T-cell (primary cell): ENCODE measurements around the gene IQSEC3. TPM values are rescaled to one million over a fixed set of nuclear protein-coding genes. Genes with fewer than 3 reads are reported as not detected.

ENCODE experiments used
- ATAC-seq, 4 experiments: fragments of 200-7000 bp in 3 of 4; fragments of 150-1000 bp in 1 of 4; cut with Tn5 transposase; replicated peaks in 1 of 4; 1 replicate in 3 of 4; 2 replicates in 1 of 4; pipeline ENCODE4 v1.10.0; 2021; ENCODE audit warnings: moderate library complexity in 3 of 4, mild to moderate bottlenecking in 2 of 4, moderate number of reproducible peaks in 1 of 4
- CTCF ChIA-PET, 2 donors: fragments of 300-600 bp; sonication (Branson Sonifier 250); formaldehyde crosslinking; loops; one replicate each; lab custom pipeline; 2022; ENCODE audit warnings: antibody characterized with exemption in 2 of 2; lab: Charles Lee
- POLR2A ChIA-PET, 2 donors: fragments of 300-600 bp; sonication (Branson Sonifier 250); formaldehyde crosslinking; loops; one replicate each; lab custom pipeline; 2022; ENCODE audit warnings: antibody characterized with exemption in 2 of 2; lab: Charles Lee
- DNase-seq, 35 experiments: peaks; one replicate each; pipeline versions ENCODE4 v3.0.0 to v3.0.0-alpha.2; 2013 to 2023
- H3K27ac ChIP-seq: one replicate; pipeline ENCODE4 v1.5.1; 2013; ENCODE audit warnings: low read length
- H3K27me3 ChIP-seq, 2 experiments: replicated peaks in 1 of 2; 1 replicate in 1 of 2; 2 replicates in 1 of 2; pipeline versions ENCODE4 v1.6.1 to v1.7.0; 2013; ENCODE audit warnings: low read length in 1 of 2, mixed read lengths in 1 of 2; ENCODE audit not compliant: control insufficient read depth in 2 of 2, insufficient read depth in 2 of 2; ENCODE audit errors: extremely low read depth in 1 of 2
- H3K36me3 ChIP-seq, 2 donors: 1 replicate in 1 of 2; 2 replicates in 1 of 2; pipeline versions ENCODE4 v1.6.1 to v1.7.0; 2013; ENCODE audit warnings: low read length in 1 of 2; ENCODE audit not compliant: control insufficient read depth in 2 of 2, insufficient read depth in 1 of 2; ENCODE audit errors: extremely low read depth in 1 of 2
- H3K4me1 ChIP-seq, 2 experiments: 1 replicate in 1 of 2; 2 replicates in 1 of 2; pipeline versions ENCODE4 v1.6.1 to v1.7.0; 2013; ENCODE audit warnings: low read length in 2 of 2, mixed read lengths in 1 of 2; ENCODE audit not compliant: insufficient read depth in 2 of 2, control insufficient read depth in 1 of 2; ENCODE audit errors: extremely low read depth in 1 of 2
- H3K4me3 ChIP-seq, 2 donors: 1 replicate in 1 of 2; 2 replicates in 1 of 2; pipeline versions ENCODE4 v1.5.1 to v1.7.0; 2013; ENCODE audit warnings: mild to moderate bottlenecking in 2 of 2, low read length in 1 of 2, moderate library complexity in 1 of 2; ENCODE audit not compliant: control insufficient read depth in 1 of 2; ENCODE audit errors: extremely low read depth in 1 of 2
- H3K9me3 ChIP-seq: 2 replicates; pipeline ENCODE4 v1.7.0; 2013
- H3K27ac Mint-ChIP-seq, 2 donors: one replicate each; pipeline ENCODE4 v1.8.0; 2020 to 2021; ENCODE audit warnings: mild to moderate bottlenecking in 2 of 2, mixed read lengths in 2 of 2
- H3K27me3 Mint-ChIP-seq, 2 donors: one replicate each; pipeline ENCODE4 v1.8.0; 2021 to 2022; ENCODE audit warnings: mixed read lengths in 2 of 2
- H3K36me3 Mint-ChIP-seq: one replicate; pipeline ENCODE4 v1.8.0; 2021; ENCODE audit warnings: mixed read lengths
- H3K4me1 Mint-ChIP-seq, 3 donors: one replicate each; pipeline ENCODE4 v1.8.0; 2020 to 2022; ENCODE audit warnings: mixed read lengths in 3 of 3, mild to moderate bottlenecking in 1 of 3
- H3K4me3 Mint-ChIP-seq, 3 donors: one replicate each; pipeline ENCODE4 v1.8.0; 2020 to 2022; ENCODE audit warnings: mild to moderate bottlenecking in 3 of 3, mixed read lengths in 3 of 3, moderate library complexity in 3 of 3
- H3K9me3 Mint-ChIP-seq, 3 donors: one replicate each; pipeline ENCODE4 v1.8.0; 2020 to 2022; ENCODE audit warnings: mixed read lengths in 3 of 3
- WGBS: methylation state at CpG from one replicate; pipeline ENCODE4 v1.1.5; 2013; ENCODE audit warnings: missing lambda C conversion rate; ENCODE audit not compliant: insufficient coverage; 5-methylcytosine and 5-hydroxymethylcytosine counted together
- total RNA-seq, 35 experiments: library from RNA in 6 of 35; stranded (reverse) in 6 of 35; fragments of 120-200 nt in 1 of 35; gene quantifications; one replicate each; pipeline versions ENCODE4 v1.2.1 to v1.2.4 and lab custom pipeline; 2013 to 2026

IQSEC3 gene
- total RNA-seq, 5 donors from 2014 or later (not counting 1 experiment from before 2014, with no cell fraction given) = 0.30 to 7.3 (median 2.9) TPM

DNA sequence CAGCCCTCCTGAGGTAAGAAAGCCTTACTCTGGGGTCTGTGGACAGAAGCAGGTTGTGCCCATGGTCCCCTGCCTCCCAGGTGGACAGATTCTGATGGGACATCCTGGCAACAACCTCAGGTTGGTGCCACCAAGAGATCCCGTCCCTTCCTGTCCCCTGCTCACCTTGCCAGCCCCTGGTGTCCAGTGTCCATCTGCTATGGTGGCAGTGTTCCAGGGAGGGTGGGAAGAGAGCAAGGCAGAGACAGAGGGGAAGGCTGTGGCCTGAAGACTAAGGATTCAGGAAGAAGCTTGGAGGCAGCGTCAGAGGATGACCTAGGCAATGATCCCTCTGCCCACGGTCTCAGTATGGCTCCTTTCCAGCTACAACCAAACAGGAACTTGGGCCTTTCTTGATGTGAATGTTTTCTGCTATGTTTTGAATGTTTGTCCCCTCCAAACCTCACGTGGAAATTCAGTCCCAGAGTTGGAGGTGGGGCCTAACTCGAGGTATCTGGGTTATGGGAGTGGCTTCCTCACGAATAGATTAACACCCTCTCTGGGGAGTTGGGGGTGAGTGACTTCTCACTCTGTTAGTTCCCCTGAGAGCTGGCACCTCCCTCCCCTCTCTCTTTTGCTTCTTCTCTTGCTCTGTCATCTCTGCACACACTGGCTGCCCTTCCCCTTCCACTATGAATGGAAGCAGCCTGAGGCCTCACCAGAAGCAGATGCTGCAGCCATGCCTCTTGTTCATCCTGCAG lies 26.9 kb downstream of the IQSEC3 start:
- no peak overlapping the region for H3K4me3 ChIP-seq
- peaks cover 0 to 35% of the 10 kb centered on the region in 2 experiments for H3K27me3 ChIP-seq
- Mint-ChIP-seq H3K4me1 (no peaks in the 10 kb centered on the region), H3K27ac (no peak overlapping the region), H3K4me3 (no peak overlapping the region), H3K9me3 (peaks cover 11 to 20% (median 17%) of the 10 kb centered on the region in 3 donors), H3K36me3 (no peaks in the 10 kb centered on the region), H3K27me3 (peaks cover 11 to 16% of the 10 kb centered on the region in 2 donors)
- no peak for ATAC-seq
- POLR2A ChIA-PET = no interaction called here
- no peaks in the 10 kb centered on the region for H3K4me1 ChIP-seq
- CTCF ChIA-PET = no interaction called here
- H3K36me3 ChIP-seq = no peaks in the 10 kb centered on the region
- 40% methylated on average over 1 of the region's 6 CpGs for WGBS
- no peak overlapping the region for H3K27ac ChIP-seq
- no peaks in the 10 kb centered on the region for H3K9me3 ChIP-seq
- DNase-seq = no peak

DNA sequence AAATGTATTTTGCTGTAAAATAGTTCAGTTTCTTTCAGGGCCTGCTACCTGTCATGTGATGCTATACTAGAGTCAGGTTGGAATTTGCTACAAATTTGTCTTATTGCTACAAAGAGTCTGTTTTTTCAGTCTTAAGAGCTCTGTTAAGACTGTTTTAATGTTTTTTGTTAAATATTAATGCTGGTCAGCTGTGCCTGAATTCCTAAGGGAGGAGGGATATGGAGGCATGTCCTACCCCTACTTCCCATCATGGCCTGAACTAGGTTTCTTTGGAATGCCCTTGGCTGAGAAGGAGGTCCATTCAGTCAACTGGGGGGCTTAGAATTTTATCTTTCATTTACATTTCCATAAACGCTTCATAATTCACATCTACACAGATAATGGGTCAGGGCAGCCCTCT lies 30.0 kb downstream of the IQSEC3 start:
- CTCF ChIA-PET = no interaction called here
- Mint-ChIP-seq H3K4me1 (no peaks in the 10 kb centered on the region), H3K36me3 (no peaks in the 10 kb centered on the region), H3K27ac (no peak overlapping the region), H3K27me3 (peaks cover 30 to 33% of the 10 kb centered on the region in 2 donors), H3K9me3 (peaks cover 0 to 7% (median 0%) of the 10 kb centered on the region in 3 donors), H3K4me3 (no peak overlapping the region)
- no peak for ATAC-seq
- Histone ChIP-seq H3K36me3 (no peaks in the 10 kb centered on the region), H3K4me1 (no peaks in the 10 kb centered on the region), H3K4me3 (no peak overlapping the region), H3K27me3 (peaks cover 0 to 46% of the 10 kb centered on the region in 2 experiments), H3K9me3 (no peaks in the 10 kb centered on the region), H3K27ac (no peak overlapping the region)
- POLR2A ChIA-PET = no interaction called here
- no peak for DNase-seq
- WGBS = no CpG with 5 or more reads among the region's 1 CpG

DNA sequence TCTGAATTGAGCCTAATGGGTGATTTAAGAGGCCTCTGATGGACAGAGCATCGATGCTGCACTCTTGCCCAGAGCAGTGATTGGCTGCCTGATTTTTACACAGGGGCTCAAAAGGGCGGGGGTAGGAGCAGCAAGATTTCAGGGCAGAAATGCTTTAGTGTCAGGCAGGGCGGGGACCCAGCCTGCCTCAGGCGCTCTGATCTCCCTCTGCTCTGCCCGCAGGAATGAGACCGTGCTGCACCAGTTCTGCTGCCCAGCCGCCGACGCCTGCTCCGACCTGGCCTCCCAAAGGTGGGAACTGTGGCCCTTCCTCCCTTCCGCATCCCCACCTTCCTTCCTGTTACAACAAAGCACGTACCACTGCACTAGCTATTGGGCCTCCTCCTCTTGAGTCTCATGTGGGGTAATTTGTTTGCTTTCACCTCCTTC lies 32.4 kb downstream of the IQSEC3 start:
- no peak overlapping the region for H3K27ac Mint-ChIP-seq
- ATAC-seq (no peak), DNase-seq (no peak)
- H3K36me3 Mint-ChIP-seq = no peaks in the 10 kb centered on the region
- POLR2A ChIA-PET = no interaction called here
- Histone ChIP-seq H3K27ac (no peak overlapping the region), H3K27me3 (peaks cover 0 to 38% of the 10 kb centered on the region in 2 experiments), H3K9me3 (no peaks in the 10 kb centered on the region), H3K4me3 (no peak overlapping the region), H3K4me1 (peaks cover 0 to 1% of the 10 kb centered on the region in 2 experiments), H3K36me3 (no peaks in the 10 kb centered on the region)
- H3K9me3 Mint-ChIP-seq = peaks cover 0 to 4% (median 0%) of the 10 kb centered on the region in 3 donors
- peaks cover 0 to 2% (median 2%) of the 10 kb centered on the region in 3 donors for H3K4me1 Mint-ChIP-seq
- peaks cover 30 to 33% of the 10 kb centered on the region in 2 donors for H3K27me3 Mint-ChIP-seq
- 77% methylated on average over 6 of the region's 12 CpGs for WGBS
- no peak overlapping the region for H3K4me3 Mint-ChIP-seq
- CTCF ChIA-PET = no interaction called here

DNA sequence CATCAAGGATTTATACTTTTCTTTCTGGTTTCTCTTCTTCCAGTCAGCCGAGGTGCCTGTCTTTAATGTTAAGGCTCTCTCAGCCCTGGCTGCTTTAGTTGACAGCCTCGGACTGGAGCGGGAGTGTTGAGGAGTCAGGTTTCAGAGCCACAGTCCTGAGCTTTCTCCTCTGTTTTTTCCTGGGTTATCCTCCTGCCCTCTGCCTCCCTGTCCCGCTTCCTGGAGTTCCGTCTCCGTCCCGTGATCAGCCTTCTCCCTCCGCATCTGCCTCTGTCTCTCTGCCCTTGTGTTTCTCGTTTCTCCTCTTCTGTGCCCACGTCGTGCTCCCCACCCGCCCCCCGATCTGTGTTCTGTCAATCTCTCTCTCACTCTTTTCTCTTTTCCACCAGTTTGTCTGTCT lies 33.0 kb downstream of the IQSEC3 start:
- H3K4me3 ChIP-seq = no peak overlapping the region
- ATAC-seq (no peak), DNase-seq (no peak)
- Mint-ChIP-seq H3K36me3 (no peaks in the 10 kb centered on the region), H3K4me1 (peaks cover 0 to 5% (median 5%) of the 10 kb centered on the region in 3 donors), H3K27ac (no peak overlapping the region), H3K4me3 (no peak overlapping the region), H3K9me3 (no peaks in the 10 kb centered on the region), H3K27me3 (peaks cover 26 to 33% of the 10 kb centered on the region in 2 donors)
- no peak overlapping the region for H3K27ac ChIP-seq
- peaks cover 3% of the 10 kb centered on the region in 2 experiments for H3K4me1 ChIP-seq
- peaks cover 0 to 37% of the 10 kb centered on the region in 2 experiments for H3K27me3 ChIP-seq
- POLR2A ChIA-PET = no interaction called here
- 77% methylated on average over 7 of the region's 13 CpGs for WGBS
- H3K9me3 ChIP-seq = no peaks in the 10 kb centered on the region
- H3K36me3 ChIP-seq = no peaks in the 10 kb centered on the region
- CTCF ChIA-PET = no interaction called here

DNA sequence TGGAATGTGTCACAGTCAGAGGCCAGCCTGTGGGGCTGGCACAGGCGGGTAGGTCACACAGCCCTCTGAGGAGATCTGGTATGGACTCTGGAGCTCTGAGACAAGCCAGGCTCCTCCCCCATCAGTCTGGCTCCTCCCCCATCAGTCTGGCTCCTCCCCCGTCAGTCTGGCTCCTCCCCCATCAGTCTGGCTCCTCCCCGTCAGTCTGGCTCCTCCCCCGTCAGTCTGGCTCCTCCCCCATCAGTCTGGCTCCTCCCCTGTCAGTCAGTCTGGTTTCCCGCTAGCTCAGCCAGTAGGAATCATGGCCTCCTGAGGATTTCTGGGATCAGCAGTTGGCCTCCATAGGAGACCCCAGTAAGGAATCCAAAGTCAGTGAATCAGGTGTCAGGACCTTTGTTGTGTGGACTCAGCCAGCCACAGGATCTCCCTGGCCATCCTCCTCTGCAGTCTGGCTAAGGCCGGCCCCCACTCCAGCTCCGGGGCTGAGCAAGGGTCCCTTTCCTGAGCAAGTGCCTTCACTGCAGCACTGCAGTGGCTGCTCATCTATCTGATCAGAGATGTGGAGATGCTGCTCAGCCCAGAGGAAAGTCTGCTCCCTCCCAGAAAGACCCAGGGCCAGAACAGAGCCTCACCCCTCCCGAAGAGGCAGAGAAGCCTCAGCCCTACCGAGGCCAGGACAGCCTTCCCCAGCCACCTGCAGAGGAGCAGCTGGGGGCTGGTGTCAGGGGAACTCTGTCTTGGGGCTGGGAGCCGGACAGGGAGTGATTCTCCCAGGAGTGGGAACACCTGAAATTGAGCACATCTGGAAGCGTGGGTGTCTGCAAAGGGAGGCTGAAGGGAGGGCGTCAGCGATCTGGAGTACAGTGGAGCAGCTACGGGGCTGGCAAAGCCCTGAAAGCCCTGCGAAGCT lies 35.7 kb downstream of the IQSEC3 start:
- H3K27me3 Mint-ChIP-seq = peaks cover 26 to 31% of the 10 kb centered on the region in 2 donors
- H3K4me1 Mint-ChIP-seq = peaks cover 0 to 8% (median 7%) of the 10 kb centered on the region in 3 donors
- H3K4me1 ChIP-seq = peaks cover 3 to 5% of the 10 kb centered on the region in 2 experiments
- H3K4me3 ChIP-seq = no peak overlapping the region
- no peak overlapping the region for H3K27ac ChIP-seq
- ChIA-PET CTCF (no interaction called here), POLR2A (no interaction called here)
- ATAC-seq = no peak
- DNase-seq = no peak
- H3K36me3 Mint-ChIP-seq = no peaks in the 10 kb centered on the region
- H3K27me3 ChIP-seq = peaks cover 0 to 41% of the 10 kb centered on the region in 2 experiments
- H3K9me3 ChIP-seq = no peaks in the 10 kb centered on the region
- no peaks in the 10 kb centered on the region for H3K36me3 ChIP-seq
- WGBS = 94% methylated on average over 11 of the region's 15 CpGs
- no peaks in the 10 kb centered on the region for H3K9me3 Mint-ChIP-seq
- H3K27ac Mint-ChIP-seq = peak overlapping the region in 1 of 2 donors; percentile 39
- no peak overlapping the region for H3K4me3 Mint-ChIP-seq

DNA sequence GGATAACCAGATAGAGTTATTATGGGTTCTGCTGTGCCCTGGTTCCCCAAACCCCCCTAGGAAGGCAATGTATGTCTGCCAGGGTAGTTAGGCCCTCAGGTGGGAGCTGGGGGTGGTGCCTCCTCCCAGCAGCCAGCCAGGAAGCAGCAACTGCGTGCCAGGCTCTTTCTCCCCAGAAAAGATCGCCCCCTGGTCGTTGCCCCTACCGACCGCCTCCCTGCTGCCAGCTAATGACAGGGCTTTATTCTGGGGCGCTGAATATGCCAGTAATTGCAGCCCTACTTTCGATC lies 36.3 kb downstream of the IQSEC3 start:
- no peak overlapping the region for H3K4me3 Mint-ChIP-seq
- peaks cover 26 to 29% of the 10 kb centered on the region in 2 donors for H3K27me3 Mint-ChIP-seq
- Histone ChIP-seq H3K27ac (no peak overlapping the region), H3K4me3 (no peak overlapping the region), H3K27me3 (peaks cover 0 to 37% of the 10 kb centered on the region in 2 experiments), H3K4me1 (peaks cover 3 to 5% of the 10 kb centered on the region in 2 experiments), H3K9me3 (no peaks in the 10 kb centered on the region), H3K36me3 (no peaks in the 10 kb centered on the region)
- WGBS = 83% methylated on average over 7 of the region's 7 CpGs
- ChIA-PET POLR2A (no interaction called here), CTCF (no interaction called here)
- H3K4me1 Mint-ChIP-seq = peaks cover 0 to 8% (median 7%) of the 10 kb centered on the region in 3 donors
- no peak for ATAC-seq
- H3K36me3 Mint-ChIP-seq = no peaks in the 10 kb centered on the region
- H3K9me3 Mint-ChIP-seq = no peaks in the 10 kb centered on the region
- H3K27ac Mint-ChIP-seq = peak overlapping the region in 1 of 2 donors; percentile 39
- no peak for DNase-seq
